OCI-LY3 (cell line): Measurements from ENCODE around the gene MFNG.

Experiments used
- H2AFZ ChIP-seq: fragments of 200-600, 300-600 bp; shearing (Covaris generic); 2 replicates; pipeline ENCODE4 v1.6.0; 2014; ENCODE audit warnings: antibody characterized with exemption, low read depth, low read length
- H3K27ac ChIP-seq: fragments of 200-600, 300-600 bp; sonication (generic); 2 replicates; pipeline ENCODE4 v1.5.1; 2014; ENCODE audit warnings: mild to moderate bottlenecking, low read length, moderate library complexity, mixed read lengths
- H3K27me3 ChIP-seq: fragments of 200-600, 300-600 bp; sonication (generic); 2 replicates; pipeline ENCODE4 v1.6.1; 2014; ENCODE audit warnings: low read depth, low read length, mixed read lengths
- H3K36me3 ChIP-seq: fragments of 200-600, 300-600 bp; sonication (generic); replicated peaks from 2 replicates; pipeline ENCODE3; 2014; ENCODE audit warnings: low read depth, low read length, mixed read lengths
- H3K4me1 ChIP-seq: fragments of 300-600, 200-600 bp; sonication (generic); 2 replicates; pipeline ENCODE4 v1.6.1; 2014; ENCODE audit warnings: low read length, mixed read lengths
- H3K4me2 ChIP-seq: fragments of 200-600, 300-600 bp; sonication (generic); 2 replicates; pipeline ENCODE4 v1.6.1; 2014; ENCODE audit warnings: low read length, mixed read lengths
- H3K4me3 ChIP-seq: fragments of 300-600, 200-600 bp; sonication (generic); 2 replicates; pipeline ENCODE4 v1.5.1; 2014; ENCODE audit warnings: antibody characterized with exemption, mild to moderate bottlenecking, low read length, moderate library complexity
- H3K79me2 ChIP-seq: fragments of 300-600, 200-600 bp; shearing (Covaris generic); 2 replicates; pipeline ENCODE4 v1.6.1; 2014; ENCODE audit warnings: mild to moderate bottlenecking, low read length, mixed read lengths
- H3K9ac ChIP-seq: fragments of 300-600, 200-600 bp; shearing (Covaris generic); 2 replicates; pipeline ENCODE4 v1.6.0; 2014; ENCODE audit warnings: mild to moderate bottlenecking, low read length, moderate library complexity
- H3K9me3 ChIP-seq: fragments of 200-600, 300-600 bp; shearing (Covaris generic); 2 replicates; pipeline ENCODE4 v1.6.1; 2014; ENCODE audit warnings: low read length, mixed read lengths; ENCODE audit not compliant: insufficient read depth
- H4K20me1 ChIP-seq: fragments of 200-600, 300-600 bp; sonication (generic); 2 replicates; pipeline ENCODE4 v1.6.1; 2016; ENCODE audit warnings: low read length, mixed read lengths; ENCODE audit not compliant: insufficient read depth
- CTCF ChIP-seq: fragments of 200-600, 300-600 bp; sonication (generic); IDR thresholded peaks from 2 replicates; pipeline ENCODE4 v1.5.1; 2014; ENCODE audit warnings: antibody characterized with exemption, low read length, low read depth
- EZH2phosphoT487 ChIP-seq: fragments of 200-600 bp; shearing (Covaris generic); IDR thresholded peaks from 2 replicates; pipeline ENCODE4 v1.6.1; 2018; ENCODE audit warnings: antibody characterized with exemption, mixed run types, low read depth

The MFNG gene

GRCh38 chr22:37442135-37442534 is 44.0 kb downstream of the MFNG start:
- no peak overlapping the region for H3K4me2 ChIP-seq
- no peaks in the 10 kb centered on the region for H3K9me3 ChIP-seq

GRCh38 chr22:37440875-37441274 is 45.3 kb downstream of the MFNG start:
- TF ChIP-seq CTCF (no peak), EZH2phosphoT487 (no peak)
- no peaks in the 10 kb centered on the region for H3K9me3 ChIP-seq

More at GRCh38 chr22:37442135-37442534, 44.0 kb downstream of the MFNG start:
- no peak overlapping the region for H3K9ac ChIP-seq
- no peaks in the 10 kb centered on the region for H4K20me1 ChIP-seq
- H3K79me2 ChIP-seq, result no peaks in the 10 kb centered on the region
- H2AFZ ChIP-seq, result no peak overlapping the region
- H3K4me1 ChIP-seq, result no peaks in the 10 kb centered on the region
- no peak overlapping the region for H3K27ac ChIP-seq
- H3K27me3 ChIP-seq, result peaks cover 48% of the 10 kb centered on the region
- TF ChIP-seq CTCF (no peak), EZH2phosphoT487 (no peak)
- no peak overlapping the region for H3K4me3 ChIP-seq
- no peaks in the 10 kb centered on the region for H3K36me3 ChIP-seq

GRCh38 chr22:37439347-37439746 is 46.8 kb downstream of the MFNG start:
- Histone ChIP-seq H3K36me3 (no peaks in the 10 kb centered on the region), H3K9ac (no peak overlapping the region), H3K27ac (no peak overlapping the region), H3K4me3 (no peak overlapping the region), H3K79me2 (no peaks in the 10 kb centered on the region), H3K4me1 (no peaks in the 10 kb centered on the region), H3K27me3 (peaks cover 44% of the 10 kb centered on the region), H4K20me1 (no peaks in the 10 kb centered on the region), H2AFZ (no peak overlapping the region), H3K9me3 (no peaks in the 10 kb centered on the region), H3K4me2 (no peak overlapping the region)
- TF ChIP-seq EZH2phosphoT487, result no peak
- no peak for TF ChIP-seq CTCF

More at GRCh38 chr22:37440875-37441274, 45.3 kb downstream of the MFNG start:
- no peak overlapping the region for H3K9ac ChIP-seq
- no peak overlapping the region for H3K27ac ChIP-seq
- peaks cover 46% of the 10 kb centered on the region for H3K27me3 ChIP-seq
- no peaks in the 10 kb centered on the region for H4K20me1 ChIP-seq
- no peaks in the 10 kb centered on the region for H3K36me3 ChIP-seq
- no peak overlapping the region for H3K4me2 ChIP-seq
- H3K4me3 ChIP-seq, result no peak overlapping the region
- H3K4me1 ChIP-seq, result no peaks in the 10 kb centered on the region
- no peak overlapping the region for H2AFZ ChIP-seq
- no peaks in the 10 kb centered on the region for H3K79me2 ChIP-seq

GRCh38 chr22:37435970-37436603 is 50.1 kb downstream of the MFNG start:
- Histone ChIP-seq H3K79me2 (no peaks in the 10 kb centered on the region), H3K4me3 (no peak overlapping the region), H3K27ac (no peak overlapping the region), H4K20me1 (no peaks in the 10 kb centered on the region), H3K9me3 (0 out of 2 replicates have a peak, but pooled peaks cover 5% of the 10 kb centered on the region), H3K36me3 (peaks cover 4% of the 10 kb centered on the region), H3K4me2 (no peak overlapping the region), H3K4me1 (peaks cover 4% of the 10 kb centered on the region; the same call in 1 of the 2 replicates), H3K27me3 (peaks cover 44% of the 10 kb centered on the region), H2AFZ (no peak overlapping the region), H3K9ac (no peak overlapping the region)
- TF ChIP-seq CTCF, result no peak
- no peak for TF ChIP-seq EZH2phosphoT487
